A673 (cell line): ENCODE measurements around the gene PPP1R1C. TPM values are rescaled to one million over a fixed set of nuclear protein-coding genes. Genes with fewer than 3 reads are reported as not detected.

Experiments
- BruUV-seq: library from RNA; stranded (reverse); fragments of 400-500 nt; replicated peaks from 2 replicates; lab custom pipeline; 2021; lab: Mats Ljungman, UMichigan
- CTCF ChIA-PET: fragments of 300-600 bp; sonication (Branson Sonifier 250); formaldehyde crosslinking; loops from one replicate; lab custom pipeline; 2022; ENCODE audit warnings: antibody characterized with exemption; lab: Charles Lee
- POLR2A ChIA-PET: fragments of 300-600 bp; sonication (Branson Sonifier 250); formaldehyde crosslinking; loops from one replicate; lab custom pipeline; 2022; ENCODE audit warnings: antibody characterized with exemption; ENCODE audit not compliant: low non-redundant PET; lab: Charles Lee
- DNase-seq: peaks from one replicate; pipeline ENCODE4 v3.0.0-alpha.2; 2015; ENCODE audit warnings: low spot score
- H3K27ac ChIP-seq: fragments of 200-600 bp; sonication (generic); 2 replicates; pipeline ENCODE4 v1.5.1; 2016; ENCODE audit warnings: mixed run types, low read depth, mild to moderate bottlenecking, mixed read lengths, antibody characterized with exemption, low read length; ENCODE audit not compliant: poor library complexity, severe bottlenecking
- H3K27me3 ChIP-seq: fragments of 200-600 bp; sonication (generic); replicated peaks from 2 replicates; pipeline ENCODE4 v1.6.1; 2017; ENCODE audit warnings: mixed run types, low read depth, mild to moderate bottlenecking, mixed read lengths, antibody characterized with exemption, low read length; ENCODE audit not compliant: insufficient read depth, poor library complexity
- H3K36me3 ChIP-seq: fragments of 200-600 bp; sonication (generic); 2 replicates; pipeline ENCODE4 v1.6.1; 2016; ENCODE audit warnings: mixed run types, mild to moderate bottlenecking, mixed read lengths, antibody characterized with exemption, low read length; ENCODE audit not compliant: insufficient read depth, poor library complexity, severe bottlenecking
- H3K4me1 ChIP-seq: fragments of 200-600 bp; sonication (generic); 2 replicates; pipeline ENCODE4 v1.6.1; 2017; ENCODE audit warnings: mixed run types, mild to moderate bottlenecking, mixed read lengths, antibody characterized with exemption, low read length; ENCODE audit not compliant: insufficient read depth, poor library complexity, severe bottlenecking
- H3K4me3 ChIP-seq: fragments of 200-600 bp; sonication (generic); 2 replicates; pipeline ENCODE4 v1.5.1; 2016; ENCODE audit warnings: low read depth, mixed run types, mild to moderate bottlenecking, mixed read lengths, low read length; ENCODE audit not compliant: poor library complexity, severe bottlenecking
- H3K9me3 ChIP-seq: fragments of 200-600 bp; sonication (generic); 2 replicates; pipeline ENCODE4 v1.6.1; 2016; ENCODE audit warnings: mixed run types, low read depth, mild to moderate bottlenecking, mixed read lengths, antibody characterized with exemption, low read length; ENCODE audit not compliant: poor library complexity, severe bottlenecking
- EZH2 ChIP-seq: fragments of 200-600 bp; sonication (generic); IDR thresholded peaks from 2 replicates; pipeline ENCODE4 v1.6.1; 2017; ENCODE audit warnings: borderline replicate concordance, low read depth, mild to moderate bottlenecking, mixed read lengths, antibody characterized with exemption, low read length; ENCODE audit not compliant: poor library complexity, severe bottlenecking
- intact Hi-C: fragments of 100-400 bp; cut with micrococcal nuclease; formaldehyde crosslinking; loops from one replicate; pipeline ENCODE4 v1.10.0; 2022; ENCODE audit not compliant: unreplicated experiment
- total RNA-seq: library from RNA; stranded (reverse); gene quantifications from 2 replicates; pipeline ENCODE4 v1.2.3, GENCODE V29; 2021
- TF ChIP-seq, protein P1 (sequence below): fragments of 300-800, 200-600 bp; sonication (generic); conservative IDR thresholded peaks from 2 replicates; pipeline ENCODE4 v1.5.1; 2017; ENCODE audit warnings: low read depth, mild to moderate bottlenecking, antibody characterized with exemption, low read length, moderate library complexity, mixed read lengths

Gene PPP1R1C
- total RNA-seq, 1 experiment from 2014 or later = 5.3 TPM

DNA sequence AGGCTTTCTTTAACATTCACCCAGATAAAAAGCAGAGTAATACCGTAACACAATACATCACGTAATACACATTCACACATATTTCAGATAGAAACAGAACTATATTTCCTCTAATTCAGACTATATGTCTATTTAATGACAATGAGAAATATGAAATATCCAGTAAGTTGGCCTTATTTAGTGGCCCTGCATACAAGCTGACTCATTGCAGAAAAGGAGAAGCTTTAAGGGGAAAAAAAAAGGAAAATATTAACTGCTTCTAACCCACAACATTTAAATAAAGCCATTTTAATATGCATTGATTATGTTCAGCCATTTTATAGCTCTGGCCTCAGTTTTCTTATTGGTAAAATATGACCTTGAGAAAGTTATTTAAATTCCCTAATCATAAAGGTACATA lies 94.8 kb downstream of the PPP1R1C start:
- no peaks in the 10 kb centered on the region for H3K36me3 ChIP-seq
- no peak overlapping the region for H3K27ac ChIP-seq
- CTCF ChIA-PET = no interaction called here
- H3K4me3 ChIP-seq = no peak overlapping the region
- peaks cover 7% of the 10 kb centered on the region for H3K4me1 ChIP-seq
- H3K27me3 ChIP-seq = no peaks in the 10 kb centered on the region
- H3K9me3 ChIP-seq = peaks cover 8% of the 10 kb centered on the region
- no peak for DNase-seq
- no TSS peak for BruUV-seq
- intact Hi-C loops = no loop called here
- TF ChIP-seq EZH2 = no peak
- TF ChIP-seq, protein P1, sequence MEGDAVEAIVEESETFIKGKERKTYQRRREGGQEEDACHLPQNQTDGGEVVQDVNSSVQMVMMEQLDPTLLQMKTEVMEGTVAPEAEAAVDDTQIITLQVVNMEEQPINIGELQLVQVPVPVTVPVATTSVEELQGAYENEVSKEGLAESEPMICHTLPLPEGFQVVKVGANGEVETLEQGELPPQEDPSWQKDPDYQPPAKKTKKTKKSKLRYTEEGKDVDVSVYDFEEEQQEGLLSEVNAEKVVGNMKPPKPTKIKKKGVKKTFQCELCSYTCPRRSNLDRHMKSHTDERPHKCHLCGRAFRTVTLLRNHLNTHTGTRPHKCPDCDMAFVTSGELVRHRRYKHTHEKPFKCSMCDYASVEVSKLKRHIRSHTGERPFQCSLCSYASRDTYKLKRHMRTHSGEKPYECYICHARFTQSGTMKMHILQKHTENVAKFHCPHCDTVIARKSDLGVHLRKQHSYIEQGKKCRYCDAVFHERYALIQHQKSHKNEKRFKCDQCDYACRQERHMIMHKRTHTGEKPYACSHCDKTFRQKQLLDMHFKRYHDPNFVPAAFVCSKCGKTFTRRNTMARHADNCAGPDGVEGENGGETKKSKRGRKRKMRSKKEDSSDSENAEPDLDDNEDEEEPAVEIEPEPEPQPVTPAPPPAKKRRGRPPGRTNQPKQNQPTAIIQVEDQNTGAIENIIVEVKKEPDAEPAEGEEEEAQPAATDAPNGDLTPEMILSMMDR = no peak
- POLR2A ChIA-PET = no interaction called here

DNA sequence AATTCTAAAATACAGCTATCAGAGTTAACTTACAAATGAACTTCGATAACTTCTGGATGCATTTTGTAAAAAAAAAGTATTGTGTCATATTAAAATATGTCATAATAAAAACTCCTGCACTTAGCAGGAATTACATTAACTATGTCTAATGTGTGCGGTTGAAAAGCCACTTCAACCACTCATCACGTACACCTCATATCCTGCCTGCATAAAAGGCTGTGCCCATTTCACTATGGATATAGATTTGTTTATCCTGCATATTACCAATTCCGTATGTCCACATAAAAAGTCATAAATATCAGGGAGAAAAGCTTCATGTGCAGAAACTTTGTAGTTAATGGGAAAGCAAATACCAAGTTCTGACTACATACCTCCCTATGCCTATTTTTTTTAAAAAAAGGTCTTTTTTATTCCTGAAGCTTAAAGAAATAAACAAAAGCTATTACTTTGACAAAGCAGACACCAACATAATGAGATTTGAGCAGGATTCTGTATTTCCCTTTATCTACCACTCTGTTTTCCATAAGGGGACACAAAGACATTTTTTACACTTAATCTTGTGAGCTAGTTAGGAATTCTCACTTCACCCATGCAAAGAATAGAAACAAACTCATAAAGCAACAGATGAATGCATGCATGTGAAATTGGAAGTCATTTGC lies 96.1 kb downstream of the PPP1R1C start:
- Histone ChIP-seq H3K9me3 (peaks cover 8% of the 10 kb centered on the region), H3K27ac (no peak overlapping the region), H3K36me3 (no peaks in the 10 kb centered on the region), H3K27me3 (no peaks in the 10 kb centered on the region), H3K4me3 (no peak overlapping the region), H3K4me1 (peaks cover 7% of the 10 kb centered on the region)
- intact Hi-C loops = no loop called here
- BruUV-seq = no TSS peak
- TF ChIP-seq, protein P1 = no peak
- TF ChIP-seq EZH2 = no peak
- no peak for DNase-seq
- ChIA-PET POLR2A (no interaction called here), CTCF (interaction anchor here (0.6 kb wide), 1 partner anchor 567 kb away, joined by 4 read pairs; no protein-coding TSS in a partner anchor)

DNA sequence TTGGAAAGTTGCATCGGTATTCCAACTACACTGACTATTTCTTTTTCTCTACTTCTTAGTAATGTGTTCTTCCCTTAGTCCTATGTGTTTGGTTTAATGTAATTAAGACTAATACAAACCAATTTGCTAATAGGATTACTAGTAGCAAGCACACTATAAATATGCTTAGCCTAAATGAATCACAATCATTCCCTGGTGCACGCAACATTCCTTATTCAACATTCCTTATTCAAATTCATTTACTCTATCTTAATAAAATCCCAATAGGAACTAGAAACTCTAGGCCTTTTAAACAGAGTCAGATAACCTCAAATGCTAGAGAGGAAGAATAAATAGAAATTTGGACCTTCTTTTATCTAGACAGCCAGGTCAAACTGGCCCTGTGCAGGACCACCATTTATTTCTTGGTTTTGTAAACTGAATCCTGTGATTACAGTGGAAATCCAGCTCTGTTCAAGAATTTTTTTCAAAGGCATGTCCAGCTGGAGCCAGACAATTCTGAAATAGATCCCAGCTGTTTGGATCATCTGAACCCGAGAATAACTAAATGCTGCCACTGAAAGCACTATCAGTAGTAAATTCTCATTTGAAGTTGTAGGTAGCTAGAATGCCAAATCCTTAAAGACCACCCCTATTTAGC lies 103.1 kb downstream of the PPP1R1C start:
- Histone ChIP-seq H3K27ac (no peak overlapping the region), H3K9me3 (peaks cover 8% of the 10 kb centered on the region), H3K4me3 (no peak overlapping the region), H3K27me3 (no peaks in the 10 kb centered on the region), H3K4me1 (peaks cover 6% of the 10 kb centered on the region), H3K36me3 (no peaks in the 10 kb centered on the region)
- no peak for DNase-seq
- intact Hi-C loops = no loop called here
- ChIA-PET POLR2A (no interaction called here), CTCF (no interaction called here)
- BruUV-seq = no TSS peak
- TF ChIP-seq, protein P1 = no peak
- no peak for TF ChIP-seq EZH2
